A673 (cell line): ENCODE data around the gene CRISPLD2. TPM values are rescaled to one million over a fixed set of nuclear protein-coding genes. Genes with fewer than 3 reads are reported as not detected.

ENCODE experiments used
- BruUV-seq: library from RNA; stranded (reverse); fragments of 400-500 nt; replicated peaks from 2 replicates; lab custom pipeline; 2021; lab: Mats Ljungman, UMichigan
- CTCF ChIA-PET: fragments of 300-600 bp; sonication (Branson Sonifier 250); formaldehyde crosslinking; loops from one replicate; lab custom pipeline; 2022; ENCODE audit warnings: antibody characterized with exemption; lab: Charles Lee
- POLR2A ChIA-PET: fragments of 300-600 bp; sonication (Branson Sonifier 250); formaldehyde crosslinking; loops from one replicate; lab custom pipeline; 2022; ENCODE audit warnings: antibody characterized with exemption; ENCODE audit not compliant: low non-redundant PET; lab: Charles Lee
- DNase-seq: peaks from one replicate; pipeline ENCODE4 v3.0.0-alpha.2; 2015; ENCODE audit warnings: low spot score
- H3K27ac ChIP-seq: fragments of 200-600 bp; sonication (generic); 2 replicates; pipeline ENCODE4 v1.5.1; 2016; ENCODE audit warnings: mixed run types, low read depth, mild to moderate bottlenecking, mixed read lengths, antibody characterized with exemption, low read length; ENCODE audit not compliant: poor library complexity, severe bottlenecking
- H3K27me3 ChIP-seq: fragments of 200-600 bp; sonication (generic); replicated peaks from 2 replicates; pipeline ENCODE4 v1.6.1; 2017; ENCODE audit warnings: mixed run types, low read depth, mild to moderate bottlenecking, mixed read lengths, antibody characterized with exemption, low read length; ENCODE audit not compliant: insufficient read depth, poor library complexity
- H3K36me3 ChIP-seq: fragments of 200-600 bp; sonication (generic); 2 replicates; pipeline ENCODE4 v1.6.1; 2016; ENCODE audit warnings: mixed run types, mild to moderate bottlenecking, mixed read lengths, antibody characterized with exemption, low read length; ENCODE audit not compliant: insufficient read depth, poor library complexity, severe bottlenecking
- H3K4me1 ChIP-seq: fragments of 200-600 bp; sonication (generic); 2 replicates; pipeline ENCODE4 v1.6.1; 2017; ENCODE audit warnings: mixed run types, mild to moderate bottlenecking, mixed read lengths, antibody characterized with exemption, low read length; ENCODE audit not compliant: insufficient read depth, poor library complexity, severe bottlenecking
- H3K4me3 ChIP-seq: fragments of 200-600 bp; sonication (generic); 2 replicates; pipeline ENCODE4 v1.5.1; 2016; ENCODE audit warnings: low read depth, mixed run types, mild to moderate bottlenecking, mixed read lengths, low read length; ENCODE audit not compliant: poor library complexity, severe bottlenecking
- H3K9me3 ChIP-seq: fragments of 200-600 bp; sonication (generic); 2 replicates; pipeline ENCODE4 v1.6.1; 2016; ENCODE audit warnings: mixed run types, low read depth, mild to moderate bottlenecking, mixed read lengths, antibody characterized with exemption, low read length; ENCODE audit not compliant: poor library complexity, severe bottlenecking
- EZH2 ChIP-seq: fragments of 200-600 bp; sonication (generic); IDR thresholded peaks from 2 replicates; pipeline ENCODE4 v1.6.1; 2017; ENCODE audit warnings: borderline replicate concordance, low read depth, mild to moderate bottlenecking, mixed read lengths, antibody characterized with exemption, low read length; ENCODE audit not compliant: poor library complexity, severe bottlenecking
- intact Hi-C: fragments of 100-400 bp; cut with micrococcal nuclease; formaldehyde crosslinking; loops from one replicate; pipeline ENCODE4 v1.10.0; 2022; ENCODE audit not compliant: unreplicated experiment
- total RNA-seq: library from RNA; stranded (reverse); gene quantifications from 2 replicates; pipeline ENCODE4 v1.2.3, GENCODE V29; 2021
- TF ChIP-seq, protein P1 (sequence below): fragments of 300-800, 200-600 bp; sonication (generic); conservative IDR thresholded peaks from 2 replicates; pipeline ENCODE4 v1.5.1; 2017; ENCODE audit warnings: low read depth, mild to moderate bottlenecking, antibody characterized with exemption, low read length, moderate library complexity, mixed read lengths

CRISPLD2 gene
- total RNA-seq, 1 experiment from 2014 or later, result 0.32 TPM

DNA sequence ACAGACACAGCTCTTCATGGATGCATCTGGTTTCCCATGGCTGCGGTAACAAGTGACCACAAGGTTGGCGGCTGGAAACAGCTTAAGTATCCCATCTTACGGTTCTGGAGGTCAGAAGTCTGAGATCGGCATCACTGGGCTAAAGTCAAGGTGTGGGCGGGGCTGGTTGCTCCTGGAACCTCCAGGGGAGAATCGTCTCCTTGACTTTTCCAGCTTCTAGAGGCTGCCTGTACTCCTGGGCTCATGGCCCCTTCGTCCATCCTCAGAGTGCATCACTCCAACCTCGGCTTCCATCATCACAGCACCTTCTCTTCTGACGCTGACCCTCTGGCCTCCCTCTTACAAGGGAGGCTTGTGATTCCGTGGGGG is 12.9 kb upstream of the CRISPLD2 start:
- no peaks in the 10 kb centered on the region for H3K36me3 ChIP-seq
- CTCF ChIA-PET, result no interaction called here
- no peak for TF ChIP-seq EZH2
- TF ChIP-seq, protein P1, sequence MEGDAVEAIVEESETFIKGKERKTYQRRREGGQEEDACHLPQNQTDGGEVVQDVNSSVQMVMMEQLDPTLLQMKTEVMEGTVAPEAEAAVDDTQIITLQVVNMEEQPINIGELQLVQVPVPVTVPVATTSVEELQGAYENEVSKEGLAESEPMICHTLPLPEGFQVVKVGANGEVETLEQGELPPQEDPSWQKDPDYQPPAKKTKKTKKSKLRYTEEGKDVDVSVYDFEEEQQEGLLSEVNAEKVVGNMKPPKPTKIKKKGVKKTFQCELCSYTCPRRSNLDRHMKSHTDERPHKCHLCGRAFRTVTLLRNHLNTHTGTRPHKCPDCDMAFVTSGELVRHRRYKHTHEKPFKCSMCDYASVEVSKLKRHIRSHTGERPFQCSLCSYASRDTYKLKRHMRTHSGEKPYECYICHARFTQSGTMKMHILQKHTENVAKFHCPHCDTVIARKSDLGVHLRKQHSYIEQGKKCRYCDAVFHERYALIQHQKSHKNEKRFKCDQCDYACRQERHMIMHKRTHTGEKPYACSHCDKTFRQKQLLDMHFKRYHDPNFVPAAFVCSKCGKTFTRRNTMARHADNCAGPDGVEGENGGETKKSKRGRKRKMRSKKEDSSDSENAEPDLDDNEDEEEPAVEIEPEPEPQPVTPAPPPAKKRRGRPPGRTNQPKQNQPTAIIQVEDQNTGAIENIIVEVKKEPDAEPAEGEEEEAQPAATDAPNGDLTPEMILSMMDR, result no peak
- POLR2A ChIA-PET, result no interaction called here
- no peak overlapping the region for H3K4me3 ChIP-seq
- intact Hi-C loops, result no loop called here
- no TSS peak for BruUV-seq
- H3K9me3 ChIP-seq, result no peaks in the 10 kb centered on the region
- no peaks in the 10 kb centered on the region for H3K4me1 ChIP-seq
- no peak overlapping the region for H3K27ac ChIP-seq
- no peak for DNase-seq
- peaks cover 3% of the 10 kb centered on the region for H3K27me3 ChIP-seq

DNA sequence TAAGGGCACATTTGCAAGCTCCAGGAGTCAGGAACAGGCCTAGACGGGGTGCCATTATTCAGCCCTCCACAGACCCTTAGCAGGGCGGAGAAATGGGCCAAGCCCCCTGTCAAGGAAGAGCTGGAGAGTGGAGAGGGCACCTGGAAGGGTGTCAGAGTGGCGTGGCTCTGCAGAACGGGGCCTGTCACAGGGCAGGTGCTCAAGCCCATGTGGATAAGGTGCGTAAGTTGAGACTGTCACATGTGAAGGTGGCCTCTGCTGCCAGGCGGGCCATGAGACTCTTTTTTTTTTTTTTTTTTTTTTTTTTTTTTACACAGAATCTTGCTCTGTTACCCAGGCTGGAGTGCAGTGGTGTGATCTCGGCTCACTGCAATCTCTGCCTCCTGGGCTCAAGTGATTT is 12.0 kb upstream of the CRISPLD2 start:
- no peak for TF ChIP-seq EZH2
- TF ChIP-seq, protein P1, result no peak
- no peak overlapping the region for H3K27ac ChIP-seq
- no peaks in the 10 kb centered on the region for H3K4me1 ChIP-seq
- no peak for DNase-seq
- CTCF ChIA-PET, result no interaction called here
- H3K4me3 ChIP-seq, result no peak overlapping the region
- H3K9me3 ChIP-seq, result no peaks in the 10 kb centered on the region
- intact Hi-C loops, result no loop called here
- POLR2A ChIA-PET, result no interaction called here
- peaks cover 3% of the 10 kb centered on the region for H3K27me3 ChIP-seq
- no TSS peak for BruUV-seq
- H3K36me3 ChIP-seq, result no peaks in the 10 kb centered on the region

DNA sequence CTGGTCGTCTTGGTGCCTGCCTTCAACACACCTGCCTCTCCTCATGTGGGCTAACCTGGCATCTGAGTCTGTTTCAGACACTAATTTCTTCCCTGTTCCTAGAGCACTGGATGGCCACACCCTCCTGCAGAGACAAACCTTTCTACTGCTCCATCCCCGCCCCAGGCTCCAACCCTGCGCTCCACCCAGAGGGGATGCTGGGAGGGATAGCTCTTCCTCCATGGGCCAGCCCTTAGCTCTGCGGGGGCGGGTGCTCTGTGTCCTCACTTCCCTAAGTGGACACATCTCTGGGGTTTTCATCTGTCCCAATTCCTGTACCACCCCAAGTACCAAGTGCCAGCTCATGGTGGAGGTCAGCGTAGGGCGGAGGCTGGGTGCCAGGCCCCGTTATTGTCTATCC is 11.0 kb upstream of the CRISPLD2 start:
- intact Hi-C loops, result no loop called here
- POLR2A ChIA-PET, result no interaction called here

More for the DNA sequence above, 11.0 kb upstream of the CRISPLD2 start:
- no peak overlapping the region for H3K4me3 ChIP-seq
- H3K9me3 ChIP-seq, result no peaks in the 10 kb centered on the region
- H3K36me3 ChIP-seq, result no peaks in the 10 kb centered on the region
- no peaks in the 10 kb centered on the region for H3K4me1 ChIP-seq
- CTCF ChIA-PET, result no interaction called here
- no peak for DNase-seq
- H3K27ac ChIP-seq, result no peak overlapping the region
- TF ChIP-seq, protein P1, result no peak
- TF ChIP-seq EZH2, result no peak
- no TSS peak for BruUV-seq
- peaks cover 7% of the 10 kb centered on the region for H3K27me3 ChIP-seq
